ENCODE data around the gene ERC2.

Gene ERC2

DNA sequence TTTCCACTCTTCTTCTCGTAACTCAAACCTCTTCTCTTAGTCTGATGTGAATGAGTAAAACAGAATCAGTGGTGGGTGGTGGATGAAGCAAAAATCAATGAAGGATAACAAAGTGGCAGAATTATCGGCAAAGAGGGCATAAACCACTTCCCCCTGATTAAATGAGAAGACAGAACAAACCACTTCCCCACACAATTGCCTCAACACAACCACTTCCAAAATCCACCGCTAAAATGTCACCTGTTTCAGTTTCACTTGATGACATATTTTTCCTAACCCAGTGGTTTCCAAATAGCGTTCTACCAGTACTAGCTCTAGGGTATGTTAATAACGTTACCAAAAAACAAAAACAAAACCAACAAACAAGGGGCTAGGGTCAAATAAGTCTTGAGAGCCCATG lies 502.5 kb downstream of the ERC2 start:
- peak in 1 of 5 donors; percentile 15 for DNase-seq

DNA sequence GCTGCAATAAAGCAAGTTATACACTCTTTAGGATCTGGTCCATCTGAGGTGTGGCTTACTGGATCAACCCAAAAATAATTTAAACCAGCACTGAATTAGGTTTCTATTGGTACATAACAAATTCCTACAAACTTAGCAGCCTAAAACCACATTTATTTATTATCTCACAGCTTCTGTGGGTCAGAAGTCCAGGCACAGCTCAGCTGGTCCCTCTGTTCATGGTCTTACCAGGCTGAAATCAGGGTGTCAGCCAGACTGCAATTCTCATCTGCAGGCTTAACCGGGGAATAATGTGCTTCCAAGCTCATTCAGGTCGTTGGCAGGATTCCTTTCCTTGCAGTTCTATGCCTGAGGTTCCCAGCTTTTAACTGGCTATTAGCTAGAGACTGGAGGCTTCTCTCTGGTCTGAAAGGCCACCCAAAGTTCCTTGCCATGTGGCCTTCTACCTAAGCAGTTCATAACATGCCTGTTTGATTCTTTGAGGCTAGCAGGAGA lies 503.7 kb downstream of the ERC2 start:
- no peak for DNase-seq

DNA sequence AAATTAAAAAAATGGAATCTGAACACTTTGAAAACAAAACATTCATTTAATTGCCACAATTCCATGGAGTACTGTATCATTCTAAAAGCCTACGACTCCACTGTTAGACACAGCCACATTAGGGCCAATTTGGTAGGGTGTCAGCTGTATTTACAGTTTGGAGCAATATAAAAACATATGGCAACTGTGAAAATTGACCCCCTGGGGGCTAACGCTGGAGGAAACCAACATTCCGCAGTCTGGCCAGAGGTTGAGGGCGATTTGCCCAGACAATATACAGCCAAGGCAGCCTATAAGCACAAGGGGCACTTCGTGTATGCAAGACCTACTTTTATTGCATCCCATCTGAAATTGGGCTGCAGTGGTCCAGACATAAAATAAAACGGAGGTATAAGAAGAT lies 504.7 kb downstream of the ERC2 start:
- no peak for DNase-seq

DNA sequence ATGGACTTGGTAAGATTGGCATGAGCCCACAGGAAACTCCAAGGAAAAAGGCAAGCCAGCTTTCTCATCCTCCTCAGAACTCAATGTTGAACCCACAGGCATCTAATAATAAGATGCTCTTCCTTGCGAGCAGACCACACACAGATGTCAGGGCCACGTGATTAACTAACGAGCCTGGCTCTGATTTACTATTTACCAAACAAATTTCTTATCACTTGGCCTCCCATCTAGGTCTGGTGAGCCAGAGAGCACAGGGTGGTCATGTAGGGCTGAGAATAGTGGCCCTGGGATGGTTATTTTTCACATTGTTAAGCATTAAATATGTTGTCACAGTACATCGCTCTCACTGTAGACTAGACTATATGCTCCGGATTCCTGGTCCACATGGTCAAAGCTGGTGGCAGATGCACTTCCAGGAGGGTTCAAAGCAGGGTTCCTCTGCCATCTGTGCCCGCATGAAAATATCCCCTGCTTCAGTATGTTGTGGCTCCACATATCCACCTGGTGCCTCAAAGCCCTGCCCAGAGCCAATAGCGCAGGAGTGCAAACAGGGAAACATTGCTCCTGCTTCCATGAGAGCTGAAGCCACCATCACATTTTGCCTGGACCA lies 508.7 kb downstream of the ERC2 start:
- DNase-seq, result no peak

DNA sequence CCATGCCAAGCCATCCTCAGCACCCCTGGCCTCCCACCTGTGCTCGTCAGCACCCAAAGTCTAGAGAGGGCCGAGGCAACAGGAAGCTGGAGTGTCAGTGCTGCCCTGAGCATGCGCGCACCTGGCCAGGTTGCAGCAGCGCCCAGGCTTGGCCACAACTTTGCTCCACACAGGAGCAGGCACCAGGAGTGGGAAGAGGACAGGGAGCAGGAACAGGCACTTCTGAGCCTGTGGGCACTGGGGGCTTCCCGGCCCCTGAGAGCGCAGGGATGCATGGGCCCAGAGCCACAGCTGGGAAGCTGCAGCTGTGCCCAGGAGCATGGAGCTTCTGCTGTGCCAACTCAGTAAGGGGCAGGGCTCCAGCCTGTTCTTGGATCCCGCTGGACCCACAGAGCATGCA lies 509.7 kb downstream of the ERC2 start:
- DNase-seq, result no peak

DNA sequence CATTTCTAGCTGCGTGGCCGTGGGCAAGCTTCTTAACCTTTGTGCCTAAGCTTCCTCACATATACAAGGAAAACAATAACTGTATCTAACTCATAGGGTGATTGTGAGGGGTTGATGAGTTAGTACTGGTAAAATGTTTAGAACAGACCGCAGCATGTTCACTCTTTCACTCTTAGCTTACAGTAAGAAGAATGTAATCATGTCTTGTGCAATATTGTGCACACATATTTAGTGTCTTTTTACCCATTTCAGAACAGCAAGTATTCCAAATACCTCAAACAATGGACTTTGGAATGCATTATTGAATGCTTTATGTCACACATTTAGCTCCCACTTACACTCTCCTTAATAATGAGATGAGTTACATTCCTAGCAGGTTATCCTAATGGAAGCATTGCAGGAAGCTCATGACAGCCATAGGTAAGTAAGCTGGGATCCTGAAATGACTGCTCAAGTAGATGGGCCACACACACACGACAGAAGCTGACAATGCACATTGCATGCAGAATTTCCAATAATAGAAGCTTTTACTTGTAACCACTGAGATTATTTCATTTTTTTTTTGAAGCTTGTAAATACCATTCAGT lies 512.3 kb downstream of the ERC2 start:
- no peak for DNase-seq

DNA sequence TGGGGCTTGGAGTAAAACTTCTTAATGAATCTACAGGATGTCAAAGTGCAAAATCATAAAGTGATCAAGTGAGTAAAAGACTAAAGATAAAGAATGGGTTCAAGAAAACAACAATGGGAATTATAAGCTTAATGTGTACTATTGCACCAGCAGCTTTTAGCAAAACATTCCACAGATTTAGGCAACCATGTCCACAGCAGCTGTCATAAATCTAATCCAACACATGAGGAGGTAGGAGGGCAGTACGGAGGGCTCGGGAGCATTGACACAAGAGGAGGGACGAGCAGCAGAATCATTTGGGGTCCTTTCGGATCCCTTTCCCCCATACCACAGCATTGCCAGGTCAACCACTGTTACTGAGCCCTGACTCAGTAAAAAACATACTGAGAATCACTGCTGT lies 516.9 kb downstream of the ERC2 start:
- no peak for DNase-seq

DNA sequence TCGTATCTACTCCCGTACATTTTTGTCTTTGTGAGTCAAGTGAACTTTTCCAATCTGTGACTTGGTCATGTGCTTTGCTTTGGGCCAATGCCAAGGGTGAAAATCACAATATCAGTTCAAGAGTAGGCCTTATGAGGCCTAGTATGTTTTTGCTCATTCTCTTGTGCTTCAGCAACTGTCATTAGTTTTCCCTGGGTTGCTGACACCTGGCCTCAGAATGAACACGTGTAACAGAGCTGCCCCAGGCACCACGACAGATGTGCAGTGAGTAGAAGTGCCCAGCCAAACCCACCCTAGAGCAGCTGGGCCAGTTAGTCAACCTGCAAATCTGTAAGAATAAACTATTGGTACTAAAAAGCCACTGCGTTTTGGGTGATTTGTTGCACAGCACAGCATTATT lies 520.9 kb downstream of the ERC2 start:
- DNase-seq, result no peak

DNA sequence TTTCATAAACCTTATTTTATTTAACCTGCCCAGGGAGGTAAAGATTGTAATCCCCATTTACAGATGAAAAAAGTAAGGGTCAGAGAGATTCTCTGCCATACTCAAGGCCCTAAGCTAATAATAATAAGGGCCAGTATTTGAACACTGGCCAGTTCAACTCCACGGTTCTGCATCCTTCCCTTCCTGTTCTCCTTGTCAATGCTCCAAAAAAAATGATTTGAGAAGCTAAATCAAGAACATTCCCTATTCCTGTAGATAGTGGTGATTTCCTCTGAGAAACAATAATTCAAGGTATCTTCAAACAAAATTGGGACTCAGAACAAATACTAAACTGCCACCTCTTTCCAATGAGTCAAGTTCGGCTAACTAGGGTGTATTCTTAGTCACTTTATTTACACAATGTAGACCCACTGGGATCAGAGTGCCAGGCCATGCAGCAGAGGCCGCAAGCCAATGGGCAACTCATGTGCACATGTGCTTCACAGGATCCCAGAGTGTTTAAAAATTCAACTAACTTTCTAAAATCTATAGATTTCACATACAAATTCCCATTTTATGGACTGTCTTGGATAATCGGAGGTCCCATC lies 521.6 kb downstream of the ERC2 start:
- DNase-seq, result no peak

DNA sequence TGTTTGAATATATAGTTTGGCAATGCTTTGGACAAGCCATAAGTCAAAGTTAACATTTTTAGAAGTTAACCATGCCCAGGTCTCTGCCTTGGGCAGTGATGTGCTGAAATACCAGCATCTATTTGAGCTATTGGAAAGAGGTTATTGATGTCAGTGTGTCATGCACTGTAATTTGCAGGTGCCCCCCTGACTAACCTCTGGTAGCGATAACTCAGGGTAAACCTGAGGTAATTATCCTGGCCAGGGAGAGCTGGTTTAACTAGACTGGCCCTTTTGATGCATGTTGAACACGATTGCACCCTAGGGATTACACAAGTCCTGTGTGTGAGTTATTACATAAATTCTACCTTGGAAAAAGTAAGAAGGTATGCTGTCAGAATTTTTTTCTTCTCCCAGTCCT lies 525.4 kb downstream of the ERC2 start:
- DNase-seq, result no peak

DNA sequence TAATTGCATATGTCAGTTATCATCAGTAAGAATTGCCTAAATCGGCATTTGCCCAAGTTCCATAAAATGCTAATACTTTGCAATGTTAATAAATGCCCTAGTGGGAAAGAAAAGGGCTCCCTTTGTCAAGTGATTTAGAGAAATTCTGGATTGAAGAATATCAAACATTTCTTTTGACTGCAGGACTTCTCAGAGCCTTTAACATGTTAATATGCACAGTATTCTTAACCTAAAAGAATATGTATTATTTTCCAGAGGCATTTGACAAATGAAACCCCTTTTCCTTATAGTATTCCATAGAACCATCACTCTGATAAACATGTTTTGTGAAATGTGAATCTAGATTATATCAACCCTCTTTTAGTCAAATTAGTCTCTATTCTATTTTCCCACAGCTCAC lies 529.0 kb downstream of the ERC2 start:
- no peak for DNase-seq

DNA sequence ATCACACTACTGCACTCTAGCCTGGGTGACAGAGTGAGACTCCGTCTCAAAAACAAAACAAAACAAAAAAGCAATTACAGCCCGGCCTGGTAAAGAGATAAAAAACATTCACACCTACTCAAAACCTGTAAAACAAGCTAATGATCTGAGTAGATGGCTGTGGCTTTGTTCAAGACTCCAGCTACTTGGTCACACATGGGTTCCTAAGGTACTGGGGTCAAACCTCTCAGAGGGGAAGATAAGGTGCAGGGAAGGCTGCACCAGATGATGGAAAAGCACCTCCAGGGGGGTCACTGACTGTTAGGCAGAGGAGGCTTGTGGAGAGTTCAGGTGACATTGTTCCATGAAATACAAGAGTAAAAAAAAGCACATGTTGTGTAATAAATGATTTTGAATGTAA lies 531.0 kb downstream of the ERC2 start:
- DNase-seq, result no peak

DNA sequence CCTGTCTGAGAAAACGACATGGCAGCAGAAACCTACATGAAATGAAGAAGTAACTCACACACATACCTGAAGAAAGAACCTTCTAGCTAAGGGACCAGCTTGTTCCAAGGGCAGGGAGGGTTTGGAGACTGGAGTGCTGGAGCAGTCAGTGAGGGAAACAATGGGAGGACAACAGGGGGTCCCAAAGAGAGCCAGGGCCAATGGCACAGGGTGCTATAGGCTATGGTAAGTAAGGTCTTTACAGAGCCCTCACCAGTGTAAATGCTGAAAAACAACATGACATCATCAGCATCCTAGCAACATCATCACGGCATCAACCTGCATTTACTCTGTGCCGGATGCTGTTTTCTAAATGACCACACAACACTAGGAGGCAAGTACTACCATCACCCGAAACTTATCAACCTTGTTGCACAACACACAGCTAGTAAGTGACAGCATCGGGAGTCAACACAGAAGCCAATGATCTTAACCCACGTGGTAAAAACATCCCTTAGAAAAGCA lies 531.7 kb downstream of the ERC2 start:
- no peak for DNase-seq

DNA sequence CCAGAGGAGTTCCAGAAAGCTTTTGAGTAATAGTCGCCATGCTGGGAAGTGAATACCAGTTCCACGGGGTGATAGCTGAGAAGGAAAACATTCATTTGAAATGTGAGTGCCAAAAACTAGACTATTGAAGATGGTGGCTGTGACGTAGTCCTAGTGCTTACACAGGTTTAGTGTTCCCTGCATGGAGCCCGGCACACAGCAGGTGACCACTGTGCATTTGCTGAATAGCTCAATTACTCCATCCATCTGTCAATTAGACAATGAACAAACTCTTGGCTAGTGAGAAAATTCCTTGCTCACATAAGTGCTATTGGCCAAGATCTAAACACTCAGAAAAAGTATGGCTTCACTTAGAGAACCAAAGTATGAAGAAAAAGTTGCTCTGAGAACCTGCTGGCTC lies 533.0 kb downstream of the ERC2 start:
- DNase-seq, result no peak

DNA sequence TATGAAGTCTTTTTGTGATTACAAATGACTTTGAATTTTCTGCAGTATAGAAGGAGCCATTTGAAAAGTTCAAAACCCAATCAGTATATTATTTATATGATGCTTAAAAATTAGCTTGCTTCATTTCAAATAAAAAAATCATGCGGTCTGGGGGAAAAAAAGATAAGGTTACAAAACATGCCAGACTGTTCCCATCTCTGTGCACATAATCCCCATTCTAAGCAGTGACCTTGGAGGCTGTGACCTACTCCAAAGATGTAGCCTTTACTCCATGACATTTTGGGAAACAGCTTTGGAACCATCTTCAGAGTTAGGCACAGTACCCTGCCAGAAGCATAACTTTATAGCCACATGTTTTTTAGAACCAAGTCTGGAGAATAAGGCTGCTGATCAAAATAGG lies 533.5 kb downstream of the ERC2 start:
- no peak for DNase-seq

DNA sequence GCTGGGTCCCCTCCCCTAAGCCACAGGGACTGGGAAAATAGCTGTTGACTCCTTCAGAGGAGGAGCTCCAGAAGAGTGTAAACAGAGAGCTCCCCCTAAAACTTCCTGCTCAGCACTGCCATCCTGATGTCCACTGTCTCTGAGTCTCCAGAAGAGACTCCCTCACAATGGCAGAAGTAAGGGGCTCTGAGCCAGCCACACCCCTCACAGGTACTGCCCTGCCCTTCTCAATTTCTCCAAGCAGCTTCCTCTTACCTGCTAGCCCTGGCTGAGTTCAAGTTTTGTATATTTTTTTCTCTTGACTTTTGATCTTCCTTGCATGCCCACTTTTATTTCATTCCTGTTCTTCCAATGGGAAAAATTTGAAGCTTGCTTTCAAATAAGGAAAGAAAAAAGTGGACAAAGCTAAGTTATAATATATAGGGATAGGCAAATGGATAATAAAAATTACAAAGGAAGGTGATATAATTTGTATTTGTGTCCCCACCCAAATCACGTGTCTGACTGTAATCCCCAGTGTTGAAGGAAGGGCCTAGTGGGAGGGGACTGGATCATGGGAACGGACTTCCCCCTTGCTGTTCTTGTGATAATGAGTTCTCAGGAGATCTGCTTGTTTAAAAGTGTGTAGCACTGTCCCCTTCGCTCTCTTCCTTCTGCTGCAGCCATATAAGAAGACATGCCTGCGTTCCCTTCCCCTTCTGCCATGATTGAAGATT lies 539.0 kb downstream of the ERC2 start:
- no peak for DNase-seq

DNA sequence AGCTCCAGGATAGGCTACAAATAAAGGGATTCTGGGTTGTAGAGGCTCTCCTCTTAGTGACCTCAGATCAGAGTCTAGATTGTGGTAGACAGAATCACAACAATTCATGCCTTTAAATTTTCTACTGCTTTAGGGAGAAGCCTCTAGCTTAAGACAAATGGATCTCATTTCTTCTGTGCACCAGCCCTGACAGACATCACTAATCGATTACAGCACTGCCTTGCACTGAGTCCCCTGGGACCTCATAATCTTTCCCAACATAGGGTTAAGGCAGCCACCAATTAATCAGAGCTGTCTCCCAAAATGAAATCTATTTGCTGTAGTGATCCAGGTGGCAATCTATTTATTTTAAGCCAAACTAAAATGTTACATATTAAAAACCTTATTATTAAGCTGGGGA lies 544.6 kb downstream of the ERC2 start:
- DNase-seq, result no peak

DNA sequence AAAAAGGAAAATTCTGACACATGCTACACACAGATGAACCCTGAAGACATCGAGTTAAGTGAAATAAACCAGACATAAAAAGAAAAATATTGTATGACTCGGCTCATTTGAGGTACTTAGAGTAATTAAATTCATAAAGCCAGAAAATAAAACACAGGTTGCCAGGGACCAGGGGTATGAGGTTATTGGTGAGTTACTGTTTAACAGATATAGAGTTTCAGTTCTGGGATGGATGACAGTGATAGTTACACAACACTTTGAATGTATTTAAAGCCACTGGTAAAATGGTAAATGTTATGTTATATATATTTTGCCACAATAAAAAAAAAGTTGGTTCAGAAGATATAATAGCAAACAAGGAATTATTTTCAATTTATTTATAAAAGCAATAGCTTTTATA lies 545.1 kb downstream of the ERC2 start:
- DNase-seq, result no peak

DNA sequence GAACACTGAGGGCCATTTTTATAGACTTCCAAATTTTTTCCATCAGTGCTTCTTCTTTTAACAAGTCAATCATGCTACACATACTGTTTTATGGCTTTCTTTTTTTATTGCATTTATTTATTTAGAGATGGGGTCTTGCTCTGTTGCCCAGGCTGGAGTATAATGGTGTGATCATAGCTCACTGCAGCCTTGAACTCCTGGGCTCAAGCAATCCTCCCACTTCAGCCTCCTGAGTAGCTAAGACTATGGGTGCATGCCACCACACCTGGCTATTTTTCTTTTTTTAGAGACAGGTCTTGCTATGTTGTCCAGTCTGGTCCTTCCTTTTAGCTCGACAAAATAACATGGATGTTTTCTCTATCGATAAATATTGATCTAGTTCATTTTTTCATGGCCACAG lies 555.4 kb downstream of the ERC2 start:
- no peak for DNase-seq

DNA sequence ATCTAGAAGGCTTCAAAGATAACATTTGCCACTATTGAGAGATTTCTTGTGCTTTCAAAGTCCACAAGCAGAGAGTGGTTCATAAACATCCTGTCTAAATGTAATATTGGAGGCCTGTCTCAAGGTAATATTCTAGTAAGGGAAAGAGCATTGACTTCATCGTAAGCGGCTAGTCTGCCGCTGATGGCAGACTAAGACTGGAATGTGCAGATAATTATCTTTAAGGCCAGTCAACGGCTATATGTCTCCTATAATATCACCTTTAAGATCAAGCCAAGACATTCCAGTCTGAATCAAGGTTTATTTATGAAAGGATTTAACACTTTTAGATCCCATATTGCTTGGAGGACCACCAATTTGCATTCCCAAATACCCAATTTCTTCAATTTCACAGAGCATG lies 557.0 kb downstream of the ERC2 start:
- DNase-seq, result no peak

DNA sequence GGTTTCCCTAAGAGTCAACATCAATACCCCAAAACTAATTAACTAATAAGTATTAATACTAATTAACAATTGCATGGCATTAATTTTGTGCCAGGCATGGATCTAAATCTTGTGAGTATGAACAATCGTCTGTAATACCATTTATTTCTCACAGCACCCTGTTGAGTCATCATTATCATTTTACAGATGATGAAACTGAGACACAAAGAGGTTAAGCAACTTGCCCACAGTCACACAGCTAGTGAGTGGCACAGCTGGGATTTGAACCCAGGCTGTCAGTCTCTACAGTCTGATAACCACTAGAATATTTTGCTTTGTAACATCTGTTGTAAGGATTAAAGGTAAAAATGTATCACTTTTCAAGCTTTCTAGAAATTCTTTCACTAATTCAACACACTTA lies 557.7 kb downstream of the ERC2 start:
- no peak for DNase-seq

DNA sequence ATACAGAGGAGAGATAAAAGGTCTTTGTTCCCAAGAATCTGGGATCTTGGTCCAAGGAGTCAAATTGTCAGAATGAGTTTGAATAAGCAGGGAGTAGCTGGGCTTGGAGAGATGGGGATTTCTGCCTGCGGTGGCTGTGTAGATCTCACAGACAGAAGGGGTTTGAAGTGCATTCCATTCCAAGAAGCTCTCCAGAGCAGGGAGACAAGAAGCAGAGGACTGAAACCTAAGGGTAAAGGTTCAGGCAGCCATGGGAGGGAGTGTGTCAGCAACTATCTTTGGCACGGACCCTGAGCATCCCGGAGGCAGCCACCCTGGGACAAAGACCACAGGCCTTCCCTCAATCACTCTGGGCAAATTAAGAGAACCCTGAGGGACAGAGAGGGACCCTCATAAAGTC lies 558.9 kb downstream of the ERC2 start:
- no peak for DNase-seq

DNA sequence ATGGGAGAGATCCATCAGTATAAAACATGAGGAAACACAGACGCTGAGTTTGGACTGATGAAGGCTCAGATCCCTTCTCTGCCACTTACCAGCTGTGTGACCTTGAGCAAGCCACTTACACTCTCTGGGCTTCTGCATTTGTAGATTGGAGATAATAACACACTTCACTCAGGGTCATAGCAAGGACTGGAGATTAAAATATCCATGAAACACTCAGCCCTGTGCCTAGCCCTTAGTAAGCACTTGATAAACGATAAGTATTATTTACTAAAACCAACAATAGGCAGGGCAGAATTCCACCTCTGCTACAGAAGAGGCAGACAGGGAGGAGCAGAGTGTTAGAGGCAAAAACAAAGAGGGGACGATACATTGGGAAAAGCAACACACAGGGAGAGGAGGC lies 560.7 kb downstream of the ERC2 start:
- DNase-seq, result no peak

DNA sequence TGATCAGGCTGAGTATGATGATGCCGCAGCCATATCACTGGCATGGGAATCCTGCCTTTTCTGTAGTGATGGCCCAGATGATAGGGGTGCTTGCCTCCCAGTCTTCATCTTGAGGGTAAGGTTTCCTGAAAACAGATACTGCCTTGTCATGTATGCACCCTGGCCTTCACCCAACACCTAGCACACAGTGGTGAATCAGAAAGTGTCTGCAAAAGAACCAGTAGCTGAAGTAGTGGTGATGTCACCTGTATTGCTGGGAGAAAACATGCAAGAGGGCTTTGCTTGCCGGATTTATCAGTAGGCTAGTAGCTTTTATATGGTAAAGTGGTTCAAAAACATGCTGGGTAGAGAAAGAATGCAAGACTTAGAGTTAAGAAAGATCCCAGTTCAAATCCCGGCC lies 561.4 kb downstream of the ERC2 start:
- no peak for DNase-seq

All from T-helper 1 cell (primary cell).